ENCODE results near the gene DTWD2. TPM values are rescaled to one million over a fixed set of nuclear protein-coding genes. Genes with fewer than 3 reads are reported as not detected.

The DTWD2 gene, protein sequence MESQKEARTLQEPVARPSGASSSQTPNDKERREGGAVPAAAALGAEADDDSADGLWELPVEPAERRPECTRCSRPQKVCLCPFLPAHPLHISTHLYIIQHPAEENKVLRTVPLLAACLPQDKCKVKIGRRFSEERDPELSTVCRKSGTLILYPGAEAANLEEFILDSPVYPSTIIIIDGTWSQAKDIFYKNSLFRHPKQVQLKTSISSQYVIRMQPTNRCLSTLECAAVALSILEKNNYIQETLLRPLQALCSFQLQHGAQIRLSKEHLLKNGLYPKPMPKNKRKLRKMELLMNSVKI
- total RNA-seq (2022; extraction: Qiagen RNA extraction; ENCODE audit: low read depth): 0.87 to 1.9 TPM (median 1.5 TPM) in 5 replicates

DNA sequence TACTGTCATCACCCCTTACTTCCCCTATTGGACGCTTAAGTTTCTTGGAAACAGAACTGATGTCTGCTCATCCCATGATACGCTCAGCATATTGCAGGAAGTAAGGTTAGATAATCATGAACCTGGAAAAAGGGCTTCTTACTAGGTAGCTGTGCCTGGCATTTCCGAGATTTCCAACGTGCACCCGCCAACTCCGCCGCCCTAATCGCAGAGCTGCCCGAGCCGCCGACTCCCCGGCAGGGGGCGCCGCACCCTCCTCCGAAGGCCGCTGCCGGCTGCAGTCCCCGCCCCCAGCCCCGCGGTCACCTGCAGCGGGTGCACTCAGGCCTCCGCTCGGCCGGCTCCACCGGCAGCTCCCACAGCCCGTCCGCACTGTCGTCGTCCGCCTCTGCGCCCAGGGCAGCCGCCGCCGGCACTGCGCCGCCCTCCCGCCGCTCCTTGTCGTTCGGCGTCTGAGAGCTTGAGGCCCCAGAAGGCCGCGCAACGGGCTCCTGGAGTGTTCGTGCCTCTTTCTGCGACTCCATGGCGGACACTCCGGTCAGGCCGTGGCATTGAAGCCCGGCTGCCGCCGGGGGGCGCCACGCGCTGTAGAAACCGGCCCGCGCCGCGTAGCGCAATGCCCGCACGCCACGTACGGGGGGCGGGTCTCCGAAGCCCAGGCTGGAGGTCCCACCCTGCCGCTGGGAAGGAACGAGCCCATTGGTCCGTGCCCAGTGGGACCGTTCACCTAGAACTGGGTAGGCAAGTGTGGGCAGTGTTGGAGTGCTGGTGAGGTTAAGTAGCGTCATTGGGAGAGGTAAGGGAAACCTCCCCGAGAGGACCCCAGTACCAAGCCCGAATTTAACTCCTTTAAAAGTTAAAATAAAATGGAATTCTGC is at the start of gene DTWD2:
Gene DTWD2 (minus strand): TSS at position 560 of the 878 bp plus-strand sequence. CDS start 36 bp downstream, at position 524.

Other genes starting within 250 kb of the DTWD2 start
- 7.8 to 11.3 TPM (median 10.3 TPM) in 5 replicates for gene DMXL1, start 82.5 kb upstream of the DTWD2 start, total RNA-seq (2022; extraction: Qiagen RNA extraction; ENCODE audit: low read depth)